Measurements from ENCODE around the gene PLPPR5.

GRCh38 chr1:98893371-98893770, 111.3 kb downstream of the PLPPR5 start:
- TF ChIP-seq CTCF (IDR thresholded peaks at IDR 0.05) (no peak), POLR2A (IDR thresholded peaks at IDR 0.05) (no peak), EP300 (IDR thresholded peaks at IDR 0.05) (no peak)
